Measurements from ENCODE around the gene TPX2. TPM values are rescaled to one million over a fixed set of nuclear protein-coding genes. Genes with fewer than 3 reads are reported as not detected.
A peak's percentile ranks its signal among the peaks of the same experiment; 100 is the strongest.
"Not testable (repeated sequence)": the region's sequence is repeated elsewhere in the genome, so short reads cannot be mapped to it uniquely, and the experiment has no call there.

Gene TPX2
- total RNA-seq, 1 donor = 18.5 TPM

- Histone ChIP-seq H3K79me2 (ENCODE audit: insufficient read depth, low read length) (no peaks in the 10 kb centered on the region), H3K9me3 (ENCODE audit: low read depth, low read length) (no peaks in the 10 kb centered on the region), H4K20me1 (ENCODE audit: insufficient read depth, low read length) (peaks cover 2% of the 10 kb centered on the region), H3K27ac (ENCODE audit: low read depth, low read length) (no peak overlapping the region), H3K4me2 (ENCODE audit: insufficient read depth, low read length) (no peak overlapping the region), H3K27me3 (ENCODE audit: insufficient read depth, low read length) (no peaks in the 10 kb centered on the region), H2AFZ (ENCODE audit: low read length) (no peak overlapping the region), H3K4me1 (ENCODE audit: insufficient read depth, low read length) (peaks cover 3% of the 10 kb centered on the region), H3K4me3 (ENCODE audit: insufficient read depth, low read length) (no peak overlapping the region), H3K36me3 (ENCODE audit: insufficient read depth, low read length) (no peaks in the 10 kb centered on the region)
- TF ChIP-seq CTCF (IDR thresholded peaks at IDR 0.05; ENCODE audit: extremely low read depth, low read depth, low read length) = no peak
- no peak for DNase-seq (ENCODE audit: insufficient read length, low spot score, missing footprints)
Observed at GRCh38 chr20:31827059-31827458, 88.0 kb downstream of the TPX2 start.

GRCh38 chr20:31828016-31828415, 88.9 kb downstream of the TPX2 start:
- DNase-seq (ENCODE audit: insufficient read length, low spot score, missing footprints); H3K9me3 ChIP-seq (ENCODE audit: low read depth, low read length); H4K20me1 ChIP-seq (ENCODE audit: insufficient read depth, low read length); H3K27me3 ChIP-seq (ENCODE audit: insufficient read depth, low read length); H3K4me2 ChIP-seq (ENCODE audit: insufficient read depth, low read length); H3K4me3 ChIP-seq (ENCODE audit: insufficient read depth, low read length); H3K27ac ChIP-seq (ENCODE audit: low read depth, low read length); H3K4me1 ChIP-seq (ENCODE audit: insufficient read depth, low read length); H3K79me2 ChIP-seq (ENCODE audit: insufficient read depth, low read length); H3K36me3 ChIP-seq (ENCODE audit: insufficient read depth, low read length); H2AFZ ChIP-seq (ENCODE audit: low read length): not testable (repeated sequence)

GRCh38 chr20:31829731-31830130, 90.6 kb downstream of the TPX2 start:
- Histone ChIP-seq H3K27me3 (ENCODE audit: insufficient read depth, low read length) (peaks cover 3% of the 10 kb centered on the region), H4K20me1 (ENCODE audit: insufficient read depth, low read length) (peaks cover 4% of the 10 kb centered on the region), H3K9me3 (ENCODE audit: low read depth, low read length) (no peaks in the 10 kb centered on the region), H2AFZ (ENCODE audit: low read length) (no peak overlapping the region), H3K4me1 (ENCODE audit: insufficient read depth, low read length) (no peaks in the 10 kb centered on the region), H3K36me3 (ENCODE audit: insufficient read depth, low read length) (no peaks in the 10 kb centered on the region), H3K79me2 (ENCODE audit: insufficient read depth, low read length) (no peaks in the 10 kb centered on the region), H3K27ac (ENCODE audit: low read depth, low read length) (no peak overlapping the region), H3K4me3 (ENCODE audit: insufficient read depth, low read length) (no peak overlapping the region), H3K4me2 (ENCODE audit: insufficient read depth, low read length) (no peak overlapping the region)
- peak; percentile 32 for DNase-seq (ENCODE audit: insufficient read length, low spot score, missing footprints)
- TF ChIP-seq CTCF (IDR thresholded peaks at IDR 0.05; ENCODE audit: extremely low read depth, low read depth, low read length) = no peak

- Histone ChIP-seq H3K79me2 (ENCODE audit: insufficient read depth, low read length) (no peaks in the 10 kb centered on the region), H3K4me3 (ENCODE audit: insufficient read depth, low read length) (no peak overlapping the region), H3K36me3 (ENCODE audit: insufficient read depth, low read length) (no peaks in the 10 kb centered on the region), H3K27ac (ENCODE audit: low read depth, low read length) (no peak overlapping the region), H3K9me3 (ENCODE audit: low read depth, low read length) (no peaks in the 10 kb centered on the region), H3K27me3 (ENCODE audit: insufficient read depth, low read length) (peaks cover 3% of the 10 kb centered on the region), H3K4me2 (ENCODE audit: insufficient read depth, low read length) (no peak overlapping the region), H3K4me1 (ENCODE audit: insufficient read depth, low read length) (peaks cover under 1% of the 10 kb centered on the region), H4K20me1 (ENCODE audit: insufficient read depth, low read length) (peaks cover 8% of the 10 kb centered on the region), H2AFZ (ENCODE audit: low read length) (no peak overlapping the region)
- TF ChIP-seq CTCF (IDR thresholded peaks at IDR 0.05; ENCODE audit: extremely low read depth, low read depth, low read length) = no peak
- DNase-seq (ENCODE audit: insufficient read length, low spot score, missing footprints) = peak; percentile 77
Observed at GRCh38 chr20:31830406-31830981, 91.4 kb downstream of the TPX2 start.
